Activated CD4-positive, alpha-beta T cell treated with anti-CD3 and anti-CD28 coated beads for 24 hours (primary cell): ENCODE results near the gene CCN5.
"Not testable (repeated sequence)": the region's sequence is repeated elsewhere in the genome, so short reads cannot be mapped to it uniquely, and the experiment has no call there.

ENCODE experiments used
- DNase-seq, 2 donors: peaks; one replicate each; pipeline ENCODE4 v3.0.0-alpha.2; 2020; ENCODE audit warnings: low read depth in 2 of 2

The CCN5 gene

DNA sequence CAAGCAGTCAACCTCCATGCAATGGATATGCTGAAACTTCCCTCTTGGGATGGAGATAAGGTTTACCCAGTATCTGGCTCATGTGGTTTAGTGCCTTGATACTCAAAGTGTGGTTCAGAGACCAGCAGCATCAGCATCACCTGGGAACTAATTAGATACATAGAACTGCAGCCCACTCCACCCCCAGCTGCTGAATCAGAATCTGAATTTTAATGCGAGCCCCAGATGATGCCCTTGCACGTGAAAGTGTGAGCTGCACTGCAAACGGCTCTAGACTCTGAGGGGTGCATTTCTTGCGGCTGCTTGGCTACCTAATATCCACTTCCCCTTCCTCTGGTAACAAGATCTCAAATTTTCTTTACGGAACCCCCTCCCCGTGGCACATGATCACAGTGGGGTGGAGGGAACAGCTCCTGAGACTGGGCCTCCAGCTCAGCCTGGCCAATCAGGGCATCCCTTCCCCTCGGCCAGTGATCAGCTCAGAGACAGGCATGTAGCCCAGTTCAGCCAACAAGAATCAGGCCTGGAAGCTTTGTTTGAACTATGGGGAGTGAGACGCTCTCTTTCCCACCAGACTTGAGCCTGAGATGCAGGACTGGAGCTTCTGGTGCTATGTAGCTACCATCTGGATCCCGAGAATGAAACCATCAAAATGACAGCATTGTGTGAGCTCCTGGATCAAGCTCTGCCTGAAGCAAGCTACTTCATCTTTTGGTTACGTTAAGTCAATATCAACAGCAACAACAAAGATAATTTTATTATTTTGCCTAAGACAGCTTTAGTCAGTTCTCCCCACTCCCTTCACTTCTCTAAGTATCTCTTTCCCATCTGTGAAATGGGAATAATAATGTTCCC is 43.3 kb downstream of the CCN5 start:
- no peak for DNase-seq

- DNase-seq = no peak
Measured at GRCh38 chr20:44759595-44759994, 44.4 kb downstream of the CCN5 start.

- no peak for DNase-seq
Measured at GRCh38 chr20:44761423-44761822, 46.3 kb downstream of the CCN5 start.

DNA sequence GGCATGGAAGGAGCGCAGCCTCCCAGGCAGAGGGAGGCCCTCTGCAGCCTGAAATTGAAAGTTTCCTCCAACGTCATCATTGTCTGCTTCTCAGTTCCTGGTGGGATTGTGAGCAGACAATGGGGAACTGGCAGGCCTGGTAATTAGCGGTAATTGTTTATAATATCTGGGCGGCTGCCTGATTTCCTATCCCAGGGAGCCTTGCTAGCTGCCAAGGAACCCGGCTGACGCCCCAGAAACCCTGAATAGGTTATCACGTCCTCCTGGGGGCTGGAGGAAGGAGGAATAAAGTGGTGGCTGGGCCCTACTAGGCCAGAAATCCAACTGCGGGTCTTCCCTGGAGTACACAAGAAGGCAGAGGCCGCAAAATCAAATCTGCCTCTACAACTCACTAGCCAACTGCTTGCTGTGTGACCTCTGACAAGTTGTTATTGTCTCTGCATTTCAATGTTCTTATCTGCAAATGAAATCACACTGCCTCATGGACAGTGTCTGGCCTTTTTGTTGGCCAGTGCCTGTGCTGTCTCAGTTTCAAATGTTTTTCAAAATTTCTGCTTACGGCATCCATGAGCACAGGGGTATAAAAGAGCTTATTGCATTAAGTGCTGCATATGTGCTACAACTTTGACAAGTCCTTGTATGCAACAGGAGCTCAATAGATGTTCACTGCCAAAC is 47.4 kb downstream of the CCN5 start:
- DNase-seq = no peak

DNA sequence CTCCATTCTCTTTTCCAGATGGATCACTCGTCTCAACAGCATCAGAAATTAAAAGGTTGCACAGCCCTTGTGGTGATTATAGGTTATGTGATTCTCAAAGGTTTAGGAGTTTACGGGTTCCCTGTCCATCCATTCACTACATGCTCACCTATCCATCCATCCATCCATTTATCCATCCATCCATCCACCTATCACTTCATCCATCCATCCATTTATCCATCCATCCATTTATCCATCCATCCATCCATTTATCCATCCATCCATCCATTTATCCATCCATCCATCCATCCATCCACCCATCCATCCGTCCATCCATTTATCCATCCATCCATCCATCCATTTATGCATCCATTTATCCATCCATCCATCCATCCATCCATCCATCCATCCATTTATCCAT is 48.6 kb downstream of the CCN5 start:
- DNase-seq = not testable (repeated sequence)

DNA sequence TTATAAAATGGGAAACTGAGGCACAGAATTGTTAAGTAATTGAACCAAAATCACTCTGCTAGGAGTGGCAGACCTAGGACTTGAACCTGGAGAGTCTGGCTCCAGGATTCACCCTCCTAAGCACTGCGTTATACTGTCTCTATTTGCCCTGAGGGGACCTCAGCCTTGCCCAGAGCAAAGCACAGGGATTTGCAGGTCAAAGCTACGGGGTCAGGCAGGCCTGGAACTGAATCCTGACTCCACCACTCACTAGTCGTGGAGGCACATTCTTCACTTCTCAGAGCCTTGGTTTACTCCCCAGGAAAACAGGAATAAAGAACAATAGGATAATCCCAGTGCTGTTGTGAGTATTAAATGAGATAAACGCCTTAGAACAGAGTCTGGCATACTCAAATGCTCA is 49.9 kb downstream of the CCN5 start:
- DNase-seq = no peak

- no peak for DNase-seq
Measured at GRCh38 chr20:44765701-44766347, 50.7 kb downstream of the CCN5 start.

- DNase-seq = no peak
Measured at GRCh38 chr20:44768256-44768655, 53.1 kb downstream of the CCN5 start.

DNA sequence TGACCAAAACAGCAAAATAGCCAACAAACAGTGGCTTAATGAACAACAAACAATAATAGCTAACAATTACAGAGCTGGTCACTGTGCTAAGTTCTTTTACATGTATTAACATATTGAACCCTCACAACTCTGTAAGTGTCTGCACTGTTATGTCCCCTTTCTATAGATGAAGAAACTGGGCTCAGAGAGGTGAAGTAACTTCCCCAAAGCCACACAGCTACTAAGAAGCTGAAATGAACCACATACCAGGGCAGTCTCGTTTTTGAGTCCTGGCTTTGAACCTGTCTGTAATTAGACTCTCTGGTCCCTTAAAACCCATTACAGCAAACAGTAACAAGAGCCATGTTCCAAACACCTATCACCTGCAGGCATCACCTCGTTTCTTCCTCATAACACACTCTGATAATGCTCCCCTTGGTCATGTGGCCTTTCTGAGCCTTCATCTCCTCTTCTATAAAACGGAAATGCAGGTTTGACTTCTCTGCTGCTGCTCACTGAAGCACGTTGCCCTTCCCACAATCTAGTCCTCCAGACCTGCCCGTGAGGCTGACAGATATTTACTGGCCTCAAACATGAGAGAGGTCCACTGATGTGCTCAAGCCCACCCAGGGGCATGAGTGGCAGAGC is 53.8 kb downstream of the CCN5 start:
- DNase-seq = no peak

- no peak for DNase-seq
Measured at GRCh38 chr20:44769481-44769863, 54.3 kb downstream of the CCN5 start.

GRCh38 chr20:44770484-44771171 is 55.5 kb downstream of the CCN5 start:
- DNase-seq = no peak

DNA sequence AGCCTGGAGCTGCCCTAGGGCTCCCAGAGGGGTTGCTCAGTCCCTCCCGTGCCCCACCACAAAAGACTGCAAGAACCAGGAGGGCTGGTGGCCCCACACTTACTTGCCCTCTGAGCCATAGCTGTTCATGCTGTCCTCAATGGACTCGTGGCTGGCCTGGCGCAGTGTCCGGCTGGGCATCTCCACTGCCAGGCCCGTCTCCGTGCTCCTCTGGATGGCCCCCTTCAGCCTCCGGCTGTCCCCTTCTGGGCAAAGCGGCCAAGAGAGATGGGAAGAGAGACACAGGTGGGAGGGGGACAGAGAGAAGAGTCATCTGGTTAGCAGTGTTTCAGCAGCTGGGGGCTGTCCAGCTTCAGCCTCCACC is 56.0 kb downstream of the CCN5 start:
- no peak for DNase-seq

GRCh38 chr20:44772636-44773035 is 57.5 kb downstream of the CCN5 start:
- no peak for DNase-seq

DNA sequence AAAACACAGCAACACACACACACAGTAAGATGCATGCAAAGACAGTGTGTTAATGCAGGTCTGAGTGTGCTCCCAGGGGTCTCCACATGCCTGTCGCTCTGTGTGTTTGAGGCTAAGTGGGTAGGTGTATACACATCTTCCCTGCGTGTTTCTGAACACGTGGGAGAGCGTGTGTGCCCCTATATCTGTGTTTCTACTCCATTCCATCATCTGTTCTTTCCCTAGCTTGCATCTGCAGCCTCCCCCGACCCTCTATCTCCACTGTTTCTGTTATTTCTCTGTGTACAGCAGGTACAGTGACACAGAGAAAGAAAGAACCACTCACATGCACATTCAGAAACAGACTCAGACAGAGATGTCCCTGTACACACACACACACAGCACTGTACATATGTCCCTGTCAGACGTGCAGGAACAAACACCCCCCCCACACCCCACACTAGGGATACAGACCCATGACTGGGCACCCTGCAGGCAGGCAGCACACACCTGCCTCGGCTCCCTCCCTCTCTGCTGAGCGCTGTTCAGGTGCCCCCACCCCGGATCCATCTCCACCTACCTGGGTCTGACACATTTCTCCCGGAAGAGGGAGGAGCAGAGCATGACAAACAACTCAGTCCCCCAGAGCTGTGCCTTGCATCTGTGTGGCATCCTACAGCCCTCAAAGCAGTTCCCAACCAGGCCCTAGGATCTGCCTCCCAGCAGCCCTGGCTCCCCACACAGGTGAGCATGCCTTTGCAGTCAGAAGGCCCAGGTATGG is 58.1 kb downstream of the CCN5 start:
- DNase-seq = no peak

DNA sequence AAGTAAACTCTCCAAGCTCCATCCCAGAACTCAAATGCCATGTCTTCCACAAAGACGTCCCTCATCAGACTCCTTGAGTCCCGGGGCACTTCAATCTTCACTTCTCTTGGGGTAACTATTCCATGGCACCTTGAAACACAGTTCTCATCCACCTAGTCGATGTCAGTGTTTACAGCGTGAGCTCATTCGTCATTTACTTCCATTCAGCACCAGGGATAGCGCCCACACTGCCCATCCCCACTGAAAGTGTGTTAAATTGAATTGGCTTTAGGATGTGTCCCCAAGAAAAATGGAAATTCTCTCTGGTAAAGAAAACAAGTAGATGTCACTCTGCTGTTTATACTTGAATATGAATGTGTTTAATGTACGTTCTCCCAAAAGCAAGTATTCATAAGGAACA is 61.8 kb downstream of the CCN5 start:
- DNase-seq = no peak
